HG02884 (cell line): ENCODE results near the gene TIAM2.

Experiments used
- ATAC-seq: cut with Tn5 transposase; IDR thresholded peaks from one replicate; pipeline ENCODE4 v1.9.1; 2021; ENCODE audit warnings: mild to moderate bottlenecking, moderate library complexity; ENCODE audit not compliant: unreplicated experiment

TIAM2 gene

DNA sequence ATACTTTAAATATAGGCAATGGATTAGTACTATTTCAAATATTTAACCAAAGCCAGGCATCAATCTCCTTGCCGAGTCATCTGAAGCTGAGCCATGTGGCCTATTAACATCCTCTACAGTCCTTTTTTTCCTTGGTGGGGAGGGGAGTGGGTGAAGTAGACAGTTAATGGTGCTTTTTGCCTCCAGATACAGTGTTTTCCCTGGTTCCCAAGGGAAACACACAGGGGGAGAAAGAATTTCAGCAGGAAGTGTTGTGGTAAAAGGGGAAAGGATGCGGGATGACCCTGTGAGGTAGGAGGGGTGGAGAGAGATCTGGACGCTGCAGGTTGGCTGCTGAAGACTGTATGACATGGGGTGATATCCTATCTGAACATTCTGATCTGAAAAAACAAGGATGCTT is 278.3 kb downstream of the TIAM2 start:
- ATAC-seq: no peak

DNA sequence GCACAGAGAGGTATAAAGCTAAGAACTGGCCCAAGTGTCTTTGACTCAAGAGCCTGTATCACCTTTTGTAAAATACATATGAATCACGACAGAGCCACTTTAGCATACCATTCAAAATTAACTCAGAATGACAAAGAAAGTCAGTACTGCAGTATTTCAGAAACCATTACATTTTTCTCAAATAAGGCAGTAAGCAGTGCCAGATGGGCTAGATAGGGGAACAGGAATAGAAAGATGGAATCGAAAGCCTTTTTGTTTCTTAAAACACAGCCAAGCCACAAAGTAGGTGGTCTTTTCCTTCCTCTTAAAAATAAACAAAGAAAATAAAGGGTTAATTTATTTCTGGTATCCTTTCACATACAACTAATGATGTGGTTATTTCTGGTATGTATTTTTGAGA is 279.0 kb downstream of the TIAM2 start:
- ATAC-seq: no peak

DNA sequence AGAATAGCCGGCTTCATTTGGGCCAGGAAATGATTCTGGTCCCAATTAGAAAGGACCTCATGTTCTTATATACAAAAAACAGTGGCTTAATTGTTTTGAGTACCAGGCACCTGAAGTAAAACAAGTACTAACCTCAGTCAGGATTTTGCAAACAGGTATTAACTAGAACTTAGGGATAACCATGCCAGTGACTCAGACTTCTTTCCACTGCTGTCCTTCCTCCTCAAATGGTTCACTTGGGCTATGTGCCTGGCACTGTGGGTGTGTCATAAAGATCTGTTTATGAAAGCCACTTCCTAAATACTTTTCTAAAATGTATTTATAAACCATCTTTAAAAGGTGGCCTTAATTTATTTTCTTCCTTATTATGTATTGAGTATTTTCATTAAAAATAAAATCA is 279.4 kb downstream of the TIAM2 start:
- ATAC-seq: no peak

DNA sequence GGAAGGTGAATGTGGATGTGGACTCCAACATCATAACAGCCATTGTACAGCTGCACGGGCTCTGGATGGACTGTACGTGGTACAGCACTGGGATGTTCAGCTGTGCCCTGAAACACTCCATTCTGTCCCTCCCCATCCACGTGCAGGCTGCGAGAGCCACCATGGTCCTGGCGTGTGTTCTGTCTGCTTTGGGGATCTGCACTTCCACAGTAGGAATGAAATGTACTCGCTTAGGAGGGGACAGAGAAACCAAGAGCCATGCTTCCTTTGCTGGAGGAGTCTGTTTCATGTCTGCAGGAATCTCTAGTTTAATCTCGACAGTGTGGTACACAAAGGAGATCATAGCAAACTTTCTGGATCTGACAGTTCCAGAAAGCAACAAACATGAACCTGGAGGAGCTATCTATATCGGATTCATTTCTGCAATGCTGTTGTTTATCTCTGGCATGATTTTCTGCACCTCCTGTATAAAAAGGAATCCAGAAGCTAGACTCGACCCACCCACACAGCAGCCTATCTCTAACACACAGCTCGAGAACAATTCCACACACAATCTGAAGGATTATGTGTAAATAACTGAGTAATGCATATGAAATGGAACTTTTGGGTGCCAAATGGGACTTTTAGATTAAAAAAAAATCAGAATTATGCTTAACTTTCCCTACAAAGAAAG is 280.8 kb downstream of the TIAM2 start:
- no peak for ATAC-seq

DNA sequence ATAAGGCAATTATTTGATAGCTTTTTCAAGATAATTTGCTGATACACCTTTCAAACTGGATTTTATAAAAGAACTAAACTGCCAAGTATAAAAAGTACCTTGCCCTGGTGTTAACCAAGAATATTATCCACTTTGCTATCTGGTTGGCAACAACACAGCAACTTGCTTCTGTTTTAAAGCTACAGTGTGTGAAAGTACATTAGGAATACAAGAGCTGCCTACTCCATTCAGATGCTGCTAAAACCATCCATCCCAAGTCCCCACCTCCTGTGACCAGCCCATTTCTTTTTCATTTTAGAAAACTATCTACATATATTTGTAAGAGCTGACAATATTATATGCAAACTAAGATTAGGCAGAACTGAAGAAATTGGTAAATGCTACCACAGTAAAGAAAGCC is 281.5 kb downstream of the TIAM2 start:
- ATAC-seq: no peak

DNA sequence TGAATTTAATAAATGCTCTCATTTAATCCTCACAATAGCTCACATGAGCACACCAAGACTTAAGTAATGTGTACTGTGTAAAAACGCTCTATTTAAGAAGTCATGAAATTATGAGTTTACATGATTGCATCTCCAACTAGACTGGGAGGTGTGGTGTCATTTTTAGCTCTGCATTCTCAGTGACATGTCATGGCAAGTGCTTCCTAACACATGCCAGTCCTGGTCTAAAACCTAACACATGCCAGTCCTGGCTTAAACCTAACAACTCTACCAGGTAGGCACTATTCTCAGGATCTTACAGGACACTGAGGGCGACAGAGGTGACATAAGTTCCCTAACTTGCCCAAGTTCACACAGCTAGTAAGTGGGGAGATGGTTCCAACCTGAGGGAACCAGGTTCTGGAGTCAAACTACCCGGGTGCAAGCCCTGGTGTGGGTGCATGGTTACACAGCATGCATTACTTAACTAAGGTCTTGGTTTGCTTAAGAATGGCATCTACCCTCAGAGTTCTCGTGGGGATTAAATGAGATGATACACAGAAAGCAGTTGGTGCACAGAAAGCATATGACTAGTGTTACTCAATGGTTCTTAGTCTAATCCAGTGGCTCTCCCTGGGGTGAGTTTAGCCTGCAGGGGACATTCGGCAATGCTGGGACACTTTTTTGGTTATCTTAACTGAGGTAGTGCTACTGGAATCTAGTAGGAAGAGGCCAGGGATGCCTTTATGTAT is 283.4 kb downstream of the TIAM2 start:
- ATAC-seq: no peak

DNA sequence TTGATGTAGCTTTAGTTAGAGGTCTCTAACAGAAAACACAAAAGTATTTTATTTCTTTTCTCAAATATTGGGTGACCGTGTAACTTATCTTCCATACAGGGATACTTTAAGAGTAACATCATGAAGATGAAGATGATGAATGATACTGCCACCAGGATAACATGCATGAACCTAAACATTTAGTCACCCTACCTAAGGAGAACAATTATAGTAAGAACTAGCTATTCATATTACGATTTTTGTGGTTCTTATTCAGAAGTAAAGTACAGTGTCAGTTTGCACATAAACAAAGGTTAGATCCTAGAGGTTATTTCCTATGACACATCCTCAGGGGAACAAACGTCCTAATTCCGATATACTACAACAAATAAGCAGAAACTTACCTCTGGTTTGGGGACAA is 289.7 kb downstream of the TIAM2 start:
- no peak for ATAC-seq

DNA sequence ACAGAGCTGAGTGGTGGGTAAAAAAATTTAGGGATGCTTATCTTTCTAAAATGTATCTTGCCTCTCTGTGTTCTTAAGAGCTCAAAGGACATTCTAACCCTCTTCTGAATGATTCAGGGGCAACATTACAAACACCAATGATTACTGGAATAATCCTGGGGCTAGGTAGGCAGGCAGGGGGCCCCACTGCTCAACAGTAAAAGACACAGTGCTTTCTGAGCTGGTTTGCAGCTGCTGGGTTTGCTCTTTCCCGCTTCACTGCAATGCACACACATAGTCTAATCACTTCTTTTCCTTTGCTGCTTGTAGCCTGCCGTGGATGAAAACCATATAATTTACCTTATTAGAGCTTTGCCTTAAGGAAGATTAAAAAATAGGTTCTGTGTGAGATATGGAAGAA is 292.6 kb downstream of the TIAM2 start:
- no peak for ATAC-seq

DNA sequence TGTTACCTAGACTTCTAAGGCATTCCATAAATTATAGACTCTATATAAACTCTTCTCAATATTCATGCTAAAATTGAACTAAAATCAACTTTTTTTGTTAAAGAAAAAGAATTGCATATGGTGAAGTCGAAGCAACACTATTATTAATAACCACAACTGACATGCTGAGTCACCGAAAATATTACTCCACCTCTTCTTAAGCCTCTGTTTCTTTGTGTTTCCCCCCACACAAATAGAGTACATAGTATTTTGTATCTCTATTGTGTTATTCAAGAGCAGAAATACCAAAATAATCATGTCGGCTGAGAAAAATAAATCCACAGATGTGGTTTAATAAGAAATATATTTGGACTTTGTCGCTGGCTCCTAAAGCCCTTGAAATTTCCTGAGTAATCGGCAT is 295.4 kb downstream of the TIAM2 start:
- ATAC-seq: no peak

DNA sequence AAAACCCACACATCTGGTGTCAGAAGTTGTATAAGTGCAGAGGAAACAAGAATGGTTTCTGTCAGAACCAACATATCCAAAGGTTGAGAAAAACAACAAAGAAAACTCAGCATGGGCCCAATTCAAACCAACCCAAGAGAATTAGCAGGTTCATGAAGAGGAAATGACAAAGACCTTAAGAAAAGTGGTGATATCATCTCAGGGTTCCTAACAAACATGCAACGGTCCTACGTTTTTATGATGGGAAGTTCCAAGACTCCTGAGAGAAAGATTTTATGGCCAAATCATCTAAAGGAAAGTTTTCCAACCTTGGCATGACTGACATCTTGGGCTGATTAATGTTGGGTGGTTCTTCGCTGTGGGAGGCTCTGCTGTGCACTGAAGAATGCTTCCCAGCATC is 296.2 kb downstream of the TIAM2 start:
- no peak for ATAC-seq

DNA sequence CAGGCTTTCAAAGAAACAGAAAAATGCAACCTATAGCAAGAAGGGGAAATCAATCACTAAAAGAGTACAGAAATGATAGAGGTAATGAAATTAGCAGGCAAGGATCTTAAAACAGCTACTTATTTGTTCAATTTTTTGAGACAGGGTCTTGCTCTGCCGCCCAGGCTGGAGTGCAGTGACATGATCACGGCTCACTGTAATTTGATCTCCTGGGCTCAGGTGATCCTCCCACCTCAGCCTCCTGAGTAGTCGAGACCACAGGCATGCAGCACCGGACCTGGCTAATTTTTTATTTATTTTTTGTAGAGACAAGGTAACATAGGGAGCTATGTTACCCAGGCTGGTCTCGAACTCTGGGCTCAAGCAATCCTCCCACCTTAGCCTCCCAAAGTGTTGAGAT is 297.6 kb downstream of the TIAM2 start:
- no peak for ATAC-seq

DNA sequence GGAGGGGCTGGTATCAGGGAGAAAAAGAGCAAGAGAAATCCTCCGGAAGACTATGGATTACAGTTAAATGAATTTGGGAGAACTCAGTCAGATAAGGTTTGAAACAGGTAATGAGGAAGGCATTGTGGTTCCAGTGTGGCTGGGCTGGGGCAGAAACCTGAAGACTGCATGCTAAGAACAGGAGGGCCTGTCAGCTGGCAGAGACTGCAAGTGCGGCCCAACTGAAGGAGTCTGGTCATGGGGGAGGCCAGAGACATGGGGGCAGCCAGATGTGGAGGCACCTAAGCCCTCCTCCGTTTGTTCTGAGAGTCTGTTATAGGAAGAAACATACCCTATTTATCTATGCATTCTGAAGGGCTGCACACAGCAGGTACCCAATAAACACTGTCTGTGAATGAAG is 302.6 kb downstream of the TIAM2 start:
- no peak for ATAC-seq

DNA sequence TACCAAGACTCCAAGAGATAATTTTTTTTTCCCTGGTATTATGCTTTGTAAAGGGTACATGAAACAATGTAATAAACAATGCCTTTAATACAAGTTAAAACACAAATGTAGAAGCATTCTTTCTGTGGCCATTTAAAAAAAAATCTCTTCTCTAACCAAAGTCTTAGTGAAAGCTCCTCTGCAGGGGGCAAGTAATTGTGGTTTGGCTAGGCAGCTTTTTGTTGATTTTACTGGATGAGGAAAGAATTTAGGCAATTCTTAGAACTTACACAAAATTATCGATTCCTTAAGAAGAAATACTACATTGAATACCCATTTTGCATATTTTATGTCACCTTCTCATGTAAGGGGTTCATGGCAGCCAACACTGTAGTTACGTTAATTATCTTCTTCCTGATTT is 306.8 kb downstream of the TIAM2 start:
- ATAC-seq: no peak

DNA sequence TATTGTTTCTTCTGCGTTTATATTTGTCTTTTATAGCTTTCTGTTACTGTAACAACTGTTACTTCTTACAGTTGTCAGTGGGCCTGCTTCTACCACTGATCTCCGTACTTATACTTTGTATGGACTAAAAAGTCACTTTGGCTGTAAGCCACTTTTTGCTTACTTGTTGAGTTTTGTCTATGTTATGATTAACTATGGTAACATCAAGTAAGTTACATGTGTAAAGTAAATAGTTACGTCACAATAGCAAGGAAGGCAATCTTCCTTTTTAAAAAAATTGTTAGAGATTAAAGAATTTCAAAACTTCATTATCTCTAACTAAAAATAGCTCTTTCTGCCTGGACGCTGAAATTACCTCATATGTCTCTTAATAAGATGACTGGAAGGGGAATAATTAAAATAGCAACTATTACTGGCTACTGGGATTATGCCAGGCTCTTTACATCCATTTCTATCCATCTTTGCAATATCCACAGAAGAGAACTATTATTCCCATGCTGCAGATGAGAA is 308.3 kb downstream of the TIAM2 start:
- ATAC-seq: no peak

DNA sequence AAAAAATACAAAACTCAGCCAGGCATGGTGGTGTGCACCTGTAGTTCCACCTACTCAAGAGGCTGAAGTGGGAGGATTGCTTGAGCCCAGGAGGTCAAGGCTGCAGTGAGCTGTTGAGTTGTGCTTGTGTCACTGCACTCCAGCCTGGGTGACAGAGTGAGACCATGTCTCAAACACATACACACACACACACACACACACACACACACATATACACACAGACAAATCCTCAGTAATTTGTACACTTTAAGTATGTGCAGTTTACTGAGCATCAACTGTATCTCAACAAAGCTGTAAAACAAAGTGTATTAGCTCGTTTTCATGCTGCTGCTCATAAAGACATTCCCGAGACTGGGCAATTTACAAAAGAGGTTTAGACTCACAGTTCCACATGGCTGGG is 311.8 kb downstream of the TIAM2 start:
- ATAC-seq: no peak
